HepG2 (cell line): ENCODE measurements around the gene RPL35.

Experiments
- BCL6 ChIP-seq: IDR thresholded peaks from 2 replicates; pipeline ENCODE4 v1.6.1; 2016; ENCODE audit warnings: missing genetic modification reagents, missing compliant biosample characterization
- CBX2 ChIP-seq, 2 experiments: fragments of 200-600 bp in 1 of 2; sonication (generic); formaldehyde crosslinking in 1 of 2; IDR thresholded peaks; 2 replicates each; pipeline versions ENCODE4 v1.7.0 to v1.8.1; 2018 to 2022; ENCODE audit warnings: low read depth in 2 of 2, low read length in 1 of 2, mild to moderate bottlenecking in 1 of 2, missing genetic modification reagents in 1 of 2
- CREB1 ChIP-seq, 2 experiments: fragments of 450-650 bp in 1 of 2; IDR thresholded peaks; 2 replicates each; pipeline ENCODE4 v1.6.1; 2016 to 2017; ENCODE audit warnings: control low read depth in 1 of 2, mild to moderate bottlenecking in 1 of 2, missing compliant biosample characterization in 1 of 2, missing genetic modification characterization in 1 of 2
- ESRRA ChIP-seq: sonication (generic); formaldehyde crosslinking; IDR thresholded peaks from 2 replicates; pipeline ENCODE4 v1.5.1; 2020; ENCODE audit warnings: mild to moderate bottlenecking, low read depth, missing genetic modification reagents
- JUN ChIP-seq: sonication (generic); formaldehyde crosslinking; IDR thresholded peaks from 2 replicates; pipeline ENCODE4 v1.4.0; 2020; ENCODE audit warnings: mild to moderate bottlenecking, missing genetic modification reagents
- NR2C2 ChIP-seq: sonication (generic); formaldehyde crosslinking; IDR thresholded peaks from 2 replicates; pipeline ENCODE4 v1.4.0; 2020; ENCODE audit warnings: missing genetic modification reagents, mild to moderate bottlenecking, moderate library complexity, borderline replicate concordance
- PCBP1 ChIP-seq: fragments of 200-400 bp; formaldehyde crosslinking; IDR thresholded peaks from 2 replicates; pipeline ENCODE4 v1.6.1; 2017; ENCODE audit warnings: mild to moderate bottlenecking, low read depth, low read length, borderline replicate concordance
- PHF20 ChIP-seq: sonication (generic); formaldehyde crosslinking; IDR thresholded peaks from 2 replicates; pipeline ENCODE4 v1.5.0; 2020; ENCODE audit warnings: mild to moderate bottlenecking, missing genetic modification reagents
- POLR2A ChIP-seq, 2 experiments: IDR thresholded peaks; 2 replicates each; pipeline ENCODE4 v1.6.1; 2011; ENCODE audit warnings: low read depth in 2 of 2, low read length in 2 of 2, mild to moderate bottlenecking in 1 of 2, moderate library complexity in 1 of 2; ENCODE audit not compliant: insufficient read depth in 1 of 2
- POLR2AphosphoS5 ChIP-seq: IDR thresholded peaks from 2 replicates; pipeline ENCODE4 v1.6.1; 2012; ENCODE audit warnings: low read depth, low read length
- ZSCAN29 ChIP-seq: sonication (generic); formaldehyde crosslinking; conservative IDR thresholded peaks from 2 replicates; pipeline ENCODE4 v1.4.0; 2020; ENCODE audit warnings: mild to moderate bottlenecking, missing genetic modification reagents
- TF ChIP-seq, protein P1 (sequence below): sonication (generic); formaldehyde crosslinking; IDR thresholded peaks from 2 replicates; pipeline ENCODE4 v1.5.0; 2020; ENCODE audit warnings: mild to moderate bottlenecking, missing genetic modification reagents, moderate library complexity
- TF ChIP-seq, protein P2 (sequence below): sonication (generic); formaldehyde crosslinking; conservative IDR thresholded peaks from 2 replicates; pipeline ENCODE4 v1.4.0; 2020; ENCODE audit warnings: missing genetic modification reagents
- TF ChIP-seq, protein P3 (sequence below): sonication (generic); formaldehyde crosslinking; IDR thresholded peaks from 2 replicates; pipeline ENCODE4 v1.4.0; 2020; ENCODE audit warnings: missing genetic modification reagents

DNA sequence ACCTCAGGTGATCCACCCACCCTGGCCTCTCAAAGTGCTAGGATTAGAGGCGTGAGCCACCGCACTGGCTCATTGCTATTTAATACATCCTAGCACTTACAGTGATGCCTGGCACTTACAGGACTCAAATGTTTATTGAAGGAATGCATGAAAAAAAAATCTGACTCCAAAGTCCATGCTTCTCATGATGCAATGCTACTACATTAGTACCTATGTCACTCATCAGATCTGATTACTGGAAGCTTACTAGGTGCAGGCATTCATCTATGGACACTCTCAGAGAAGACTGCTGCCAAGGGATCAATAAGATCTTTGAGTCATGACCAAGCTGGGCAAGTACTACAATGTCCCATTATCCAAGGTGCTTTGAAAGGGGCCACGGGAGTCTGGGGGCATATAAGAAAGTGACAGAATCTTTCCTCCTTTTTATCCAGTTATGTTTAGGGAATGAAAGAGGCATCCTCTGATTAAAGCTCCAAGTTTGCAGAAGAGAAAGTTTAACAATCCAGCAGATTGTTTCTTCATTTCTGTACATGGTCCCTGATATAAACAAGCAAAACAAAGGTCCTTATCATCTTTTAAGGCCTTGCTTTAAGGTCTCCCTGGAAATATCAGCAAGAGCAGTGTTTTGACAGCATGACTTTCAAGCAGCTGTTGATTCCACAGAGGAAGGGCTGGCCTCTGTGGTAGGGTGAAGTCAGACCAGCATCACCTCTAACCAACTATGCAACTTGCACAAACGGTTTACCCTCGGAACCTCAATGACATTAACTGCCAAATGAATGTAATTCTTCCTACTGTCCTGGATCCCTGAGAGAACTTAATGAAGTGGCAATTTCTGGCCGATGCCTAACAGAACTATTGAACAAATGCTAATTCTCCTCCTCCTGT lies 36.1 kb upstream of the RPL35 start:
- TF ChIP-seq, protein P1, sequence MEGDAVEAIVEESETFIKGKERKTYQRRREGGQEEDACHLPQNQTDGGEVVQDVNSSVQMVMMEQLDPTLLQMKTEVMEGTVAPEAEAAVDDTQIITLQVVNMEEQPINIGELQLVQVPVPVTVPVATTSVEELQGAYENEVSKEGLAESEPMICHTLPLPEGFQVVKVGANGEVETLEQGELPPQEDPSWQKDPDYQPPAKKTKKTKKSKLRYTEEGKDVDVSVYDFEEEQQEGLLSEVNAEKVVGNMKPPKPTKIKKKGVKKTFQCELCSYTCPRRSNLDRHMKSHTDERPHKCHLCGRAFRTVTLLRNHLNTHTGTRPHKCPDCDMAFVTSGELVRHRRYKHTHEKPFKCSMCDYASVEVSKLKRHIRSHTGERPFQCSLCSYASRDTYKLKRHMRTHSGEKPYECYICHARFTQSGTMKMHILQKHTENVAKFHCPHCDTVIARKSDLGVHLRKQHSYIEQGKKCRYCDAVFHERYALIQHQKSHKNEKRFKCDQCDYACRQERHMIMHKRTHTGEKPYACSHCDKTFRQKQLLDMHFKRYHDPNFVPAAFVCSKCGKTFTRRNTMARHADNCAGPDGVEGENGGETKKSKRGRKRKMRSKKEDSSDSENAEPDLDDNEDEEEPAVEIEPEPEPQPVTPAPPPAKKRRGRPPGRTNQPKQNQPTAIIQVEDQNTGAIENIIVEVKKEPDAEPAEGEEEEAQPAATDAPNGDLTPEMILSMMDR (CRISPR knock-in tag) = no peak
- TF ChIP-seq POLR2A (IDR thresholded peaks at IDR 0.05; ENCODE audit: insufficient read depth in 1 of 2, low read depth in 2 of 2, low read length in 2 of 2) (no peak), POLR2AphosphoS5 (no peak), CBX2 (IDR thresholded peaks at IDR 0.05; ENCODE audit: low read depth, low read length) (no peak), CBX2 (CRISPR knock-in tag; IDR thresholded peaks at IDR 0.05; ENCODE audit: low read depth) (no peak), PCBP1 (no peak), BCL6 (peak; percentile 57; the same call in 1 of the 2 replicates), NR2C2 (CRISPR knock-in tag) (peak; percentile 43; the same call in 1 of the 2 replicates), CREB1 (IDR thresholded peaks at IDR 0.05) (0 out of 2 replicates have a peak, but pooled peaks have one; percentile 37), CREB1 (CRISPR knock-in tag; IDR thresholded peaks at IDR 0.05) (peak; percentile 83), ESRRA (no peak), JUN (CRISPR knock-in tag) (no peak), ZSCAN29 (CRISPR knock-in tag) (no peak), PHF20 (CRISPR knock-in tag) (no peak)
- TF ChIP-seq, protein P2, sequence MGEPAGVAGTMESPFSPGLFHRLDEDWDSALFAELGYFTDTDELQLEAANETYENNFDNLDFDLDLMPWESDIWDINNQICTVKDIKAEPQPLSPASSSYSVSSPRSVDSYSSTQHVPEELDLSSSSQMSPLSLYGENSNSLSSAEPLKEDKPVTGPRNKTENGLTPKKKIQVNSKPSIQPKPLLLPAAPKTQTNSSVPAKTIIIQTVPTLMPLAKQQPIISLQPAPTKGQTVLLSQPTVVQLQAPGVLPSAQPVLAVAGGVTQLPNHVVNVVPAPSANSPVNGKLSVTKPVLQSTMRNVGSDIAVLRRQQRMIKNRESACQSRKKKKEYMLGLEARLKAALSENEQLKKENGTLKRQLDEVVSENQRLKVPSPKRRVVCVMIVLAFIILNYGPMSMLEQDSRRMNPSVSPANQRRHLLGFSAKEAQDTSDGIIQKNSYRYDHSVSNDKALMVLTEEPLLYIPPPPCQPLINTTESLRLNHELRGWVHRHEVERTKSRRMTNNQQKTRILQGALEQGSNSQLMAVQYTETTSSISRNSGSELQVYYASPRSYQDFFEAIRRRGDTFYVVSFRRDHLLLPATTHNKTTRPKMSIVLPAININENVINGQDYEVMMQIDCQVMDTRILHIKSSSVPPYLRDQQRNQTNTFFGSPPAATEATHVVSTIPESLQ (CRISPR knock-in tag) = no peak
- TF ChIP-seq, protein P3, sequence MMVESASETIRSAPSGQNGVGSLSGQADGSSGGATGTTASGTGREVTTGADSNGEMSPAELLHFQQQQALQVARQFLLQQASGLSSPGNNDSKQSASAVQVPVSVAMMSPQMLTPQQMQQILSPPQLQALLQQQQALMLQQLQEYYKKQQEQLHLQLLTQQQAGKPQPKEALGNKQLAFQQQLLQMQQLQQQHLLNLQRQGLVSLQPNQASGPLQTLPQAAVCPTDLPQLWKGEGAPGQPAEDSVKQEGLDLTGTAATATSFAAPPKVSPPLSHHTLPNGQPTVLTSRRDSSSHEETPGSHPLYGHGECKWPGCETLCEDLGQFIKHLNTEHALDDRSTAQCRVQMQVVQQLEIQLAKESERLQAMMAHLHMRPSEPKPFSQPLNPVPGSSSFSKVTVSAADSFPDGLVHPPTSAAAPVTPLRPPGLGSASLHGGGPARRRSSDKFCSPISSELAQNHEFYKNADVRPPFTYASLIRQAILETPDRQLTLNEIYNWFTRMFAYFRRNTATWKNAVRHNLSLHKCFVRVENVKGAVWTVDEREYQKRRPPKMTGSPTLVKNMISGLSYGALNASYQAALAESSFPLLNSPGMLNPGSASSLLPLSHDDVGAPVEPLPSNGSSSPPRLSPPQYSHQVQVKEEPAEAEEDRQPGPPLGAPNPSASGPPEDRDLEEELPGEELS (CRISPR knock-in tag) = no peak
